SK-MEL-5 (cell line): ENCODE results near the gene SLITRK1. TPM values are rescaled to one million over a fixed set of nuclear protein-coding genes. Genes with fewer than 3 reads are reported as not detected.

ENCODE experiments used
- DNase-seq: peaks from one replicate; pipeline ENCODE4 v3.0.0-alpha.2; 2016; ENCODE audit warnings: low read depth, low spot score
- in situ Hi-C: cut with HindIII; loops from 2 replicates; pipeline ENCODE4 v1.10.0; 2016; ENCODE audit warnings: low sequenced_read_pairs, high pct_unique_total_duplicates, low pct_unique_long_range_greater_than_20kb
- total RNA-seq: library from RNA; depleted of rRNA; stranded (reverse); fragments of >200 nt; shearing (Covaris generic); gene quantifications from 2 replicates; pipeline ENCODE4 v1.2.3, GENCODE V29; 2014

SLITRK1 gene
- total RNA-seq, 1 experiment from 2014 or later, result 0.05 TPM

DNA sequence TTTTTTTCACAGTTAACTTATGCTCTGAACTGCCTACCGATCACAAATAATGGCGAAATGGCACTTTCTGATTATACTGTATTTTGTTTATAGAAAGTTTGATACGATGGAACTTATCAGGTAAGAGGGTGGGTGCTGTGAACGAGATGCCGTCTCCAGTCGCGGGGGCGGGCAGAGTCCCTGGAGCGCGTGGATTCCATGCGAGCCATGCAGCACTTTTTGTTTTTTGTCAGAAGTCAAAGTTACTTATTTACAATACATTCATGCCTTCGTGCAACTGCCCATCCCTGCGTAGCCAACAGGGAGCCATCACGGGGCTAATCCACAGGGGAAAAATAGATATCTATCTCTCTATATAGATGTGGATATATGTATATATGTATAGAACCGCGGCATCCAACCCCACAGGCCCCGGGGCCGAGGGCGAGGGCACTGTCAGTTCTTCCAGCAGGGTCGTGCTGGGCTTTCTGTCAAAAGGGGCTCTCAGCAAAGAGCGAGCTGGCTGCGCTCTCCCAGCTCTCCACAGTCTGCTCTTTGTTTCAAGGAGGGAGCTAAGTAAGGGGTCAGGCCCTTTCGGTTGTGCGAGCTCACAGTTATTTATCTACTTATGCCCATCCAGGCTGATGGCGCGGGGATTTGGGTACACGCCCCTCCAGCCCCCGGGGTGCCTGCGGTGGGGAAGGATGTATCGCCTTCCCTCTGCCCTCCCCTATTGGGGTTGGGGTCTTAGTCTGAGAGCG is 3.4 kb downstream of the SLITRK1 start:
- in situ Hi-C loops, result no loop called here
- DNase-seq, result no peak

DNA sequence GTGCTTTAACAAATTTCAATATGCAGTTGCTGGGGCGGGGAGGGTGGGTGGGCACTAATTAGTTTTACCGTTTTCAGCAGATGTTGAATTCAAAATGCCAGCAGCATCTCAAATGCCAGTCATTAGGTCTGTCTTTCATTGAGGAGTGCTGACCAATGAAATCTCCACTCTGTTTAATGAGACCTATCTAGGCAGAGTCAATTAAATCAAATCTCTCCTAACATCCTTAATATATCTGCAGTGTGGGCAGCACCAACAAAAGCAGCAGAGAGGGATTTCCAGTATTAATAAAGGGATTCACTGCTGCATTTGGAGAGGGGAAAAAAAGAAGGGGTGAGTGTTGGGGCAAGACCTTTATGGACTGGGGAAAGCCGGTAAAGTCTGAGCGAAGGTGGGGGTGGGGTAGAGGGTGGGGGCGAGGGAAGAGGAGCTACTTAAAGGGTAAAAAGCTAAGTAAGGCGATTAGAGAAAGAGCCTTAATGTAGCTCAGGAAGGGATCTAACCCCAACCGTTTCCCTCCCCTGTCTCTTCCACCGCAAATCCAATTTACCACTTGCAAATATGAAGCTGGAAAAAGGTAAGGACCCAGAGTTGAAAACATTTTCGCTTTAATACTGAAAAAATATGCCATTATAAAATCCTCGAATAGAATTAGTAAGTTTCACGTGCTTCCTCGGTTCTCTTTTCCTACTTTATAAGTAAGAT is 4.5 kb downstream of the SLITRK1 start:
- in situ Hi-C loops, result no loop called here
- no peak for DNase-seq

DNA sequence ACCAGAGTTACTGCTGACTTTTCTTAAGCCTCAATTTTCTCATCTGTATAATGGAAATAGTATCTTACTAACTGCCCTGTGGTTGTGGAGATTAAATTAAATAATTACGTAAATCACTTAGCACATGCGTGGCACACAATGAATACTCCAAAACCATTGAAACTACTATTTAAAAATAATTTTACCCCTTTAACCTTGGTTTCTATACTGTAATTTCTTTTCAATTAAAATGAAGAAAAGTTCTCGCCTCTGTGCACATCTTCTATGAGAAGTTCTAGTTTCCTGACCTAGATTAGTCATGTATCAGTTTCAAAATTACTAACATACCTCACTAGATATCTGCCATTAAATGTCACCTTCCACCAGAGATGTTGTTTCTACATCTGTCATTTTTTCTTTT is 5.7 kb downstream of the SLITRK1 start:
- in situ Hi-C loops, result no loop called here
- no peak for DNase-seq

DNA sequence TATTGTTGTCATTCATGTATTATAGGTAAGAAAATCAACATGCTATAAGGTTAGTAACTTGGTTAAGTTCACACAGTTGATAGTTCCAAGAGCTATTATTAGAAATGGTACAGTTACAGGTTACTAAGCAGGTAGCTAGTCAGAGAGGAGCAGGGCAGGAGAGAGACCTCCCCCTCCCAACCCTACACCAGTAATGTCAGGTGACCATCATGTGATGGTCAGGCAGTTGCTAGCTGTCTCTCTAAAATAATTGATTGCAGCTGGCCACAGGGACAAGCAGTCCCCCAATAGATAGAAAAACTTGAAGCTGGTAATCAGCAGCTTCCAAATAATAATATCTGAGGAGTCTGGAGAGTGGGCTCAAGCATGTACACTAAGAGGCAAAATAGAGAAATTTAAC is 14.6 kb downstream of the SLITRK1 start:
- DNase-seq, result no peak
- in situ Hi-C loops, result no loop called here

DNA sequence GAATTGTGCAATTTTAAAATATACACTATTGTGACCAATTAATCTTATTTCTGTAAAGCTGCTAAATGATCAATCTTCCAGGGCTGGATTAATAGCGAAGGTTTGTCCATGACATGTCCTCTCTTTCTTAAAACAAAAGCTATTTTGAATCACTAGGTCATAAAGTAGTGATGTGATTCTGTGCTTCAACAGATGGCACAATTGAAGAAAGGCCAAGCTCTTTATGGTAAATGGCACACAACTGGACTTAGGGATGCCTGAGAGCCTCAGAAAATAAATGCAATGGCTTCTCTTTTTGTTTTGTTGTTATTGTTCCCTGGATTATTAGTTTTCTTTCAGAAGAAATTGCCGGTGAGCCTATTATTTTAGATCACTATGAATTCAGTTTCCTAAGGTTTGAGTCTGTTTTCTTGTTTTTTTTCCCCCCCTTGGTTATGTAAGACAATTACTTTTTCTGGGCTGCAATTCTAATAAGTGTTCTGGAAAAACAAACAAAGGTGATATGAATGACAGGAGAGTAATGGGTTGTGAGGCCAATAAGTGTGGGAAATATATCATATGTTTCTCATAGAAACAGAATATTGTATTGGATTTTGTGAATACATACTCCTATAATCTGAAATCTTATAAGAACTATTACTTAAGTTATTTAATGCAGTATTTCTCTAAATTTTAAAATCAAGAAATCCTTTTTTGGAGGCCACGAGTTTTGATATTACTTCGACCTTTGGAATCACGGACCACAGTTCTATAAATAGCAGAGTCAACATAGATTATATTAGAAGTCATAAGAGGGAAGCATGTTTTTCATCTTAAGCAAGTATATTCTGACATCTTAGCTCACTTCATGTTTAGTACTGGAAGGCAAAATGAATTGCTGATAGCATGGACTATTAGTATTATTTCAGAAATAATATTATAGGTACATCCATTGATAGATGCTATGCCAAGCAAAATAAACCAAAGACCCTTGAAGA is 16.8 kb downstream of the SLITRK1 start:
- in situ Hi-C loops, result no loop called here
- no peak for DNase-seq

DNA sequence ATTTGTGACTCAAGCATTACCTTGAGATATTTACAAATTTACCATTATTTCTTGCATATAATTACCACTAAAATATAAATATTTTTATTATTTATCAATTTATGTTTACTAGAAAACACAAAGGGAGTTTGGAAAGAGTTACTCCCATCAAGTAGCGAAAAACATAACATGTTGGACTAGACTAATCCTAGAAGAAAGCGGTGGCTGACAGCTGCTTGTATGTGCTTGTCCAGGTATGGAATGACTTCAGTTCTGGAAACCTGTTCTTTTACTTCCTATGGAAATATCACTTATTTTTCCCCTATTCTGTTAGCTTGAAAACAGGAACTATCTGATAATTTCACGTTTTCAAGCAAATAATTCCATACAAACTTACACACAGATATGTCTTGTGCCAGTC is 28.5 kb downstream of the SLITRK1 start:
- DNase-seq, result no peak
- in situ Hi-C loops, result no loop called here

DNA sequence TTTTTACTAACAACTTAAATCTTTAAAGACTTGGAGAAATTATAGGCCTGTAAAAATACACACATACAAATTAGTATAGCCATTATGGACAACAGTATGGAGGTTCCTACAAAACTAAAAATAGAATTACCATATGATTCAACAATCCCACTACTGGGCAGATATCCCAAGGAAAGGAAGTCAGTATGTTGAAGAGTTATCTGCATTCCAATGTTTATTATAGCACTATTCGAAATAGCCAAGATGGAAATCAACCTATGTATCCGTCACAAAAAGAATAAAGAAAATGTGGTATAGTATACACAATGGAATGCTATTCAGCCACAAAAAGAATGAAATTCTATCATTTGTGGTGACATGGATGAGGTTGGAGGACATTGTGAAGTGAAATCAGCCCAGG is 37.2 kb downstream of the SLITRK1 start:
- no peak for DNase-seq
- in situ Hi-C loops, result no loop called here

DNA sequence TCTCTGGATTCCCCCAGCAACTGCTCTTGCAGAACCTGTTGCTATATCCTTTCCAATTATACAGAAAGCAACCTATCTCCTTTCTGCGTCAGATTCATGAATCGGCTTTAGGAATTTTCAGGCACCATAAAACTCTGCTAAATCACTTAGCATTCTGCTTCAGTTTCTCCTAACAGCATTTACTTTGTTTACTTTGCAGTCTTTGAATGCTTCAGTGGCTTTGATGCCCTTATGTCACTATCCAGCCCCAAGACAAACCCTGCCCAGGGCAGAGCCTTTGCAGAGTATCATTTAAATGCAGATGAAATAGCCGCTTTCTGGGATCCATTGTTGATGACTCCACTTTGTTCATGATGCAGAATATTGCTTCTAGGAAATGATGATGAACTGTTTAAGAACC is 43.1 kb downstream of the SLITRK1 start:
- in situ Hi-C loops, result no loop called here
- no peak for DNase-seq

DNA sequence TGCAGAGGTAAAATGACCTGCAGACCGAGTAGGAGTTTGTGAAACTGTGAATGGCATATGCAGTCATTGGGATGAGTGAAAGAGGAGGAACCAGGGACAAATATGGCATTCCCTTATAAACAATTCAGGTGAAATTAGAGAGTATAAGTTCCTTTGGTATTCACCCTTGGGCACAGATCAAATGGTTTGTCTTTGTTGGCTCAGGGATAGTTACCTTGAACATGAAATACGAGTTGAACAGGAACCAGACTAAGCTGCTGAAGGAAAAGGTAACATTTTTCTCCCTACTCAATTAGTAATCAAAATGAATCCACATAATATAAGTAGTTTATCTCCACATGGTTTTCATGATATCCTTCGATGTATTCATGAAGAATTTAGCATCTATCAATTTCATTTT is 50.5 kb downstream of the SLITRK1 start:
- DNase-seq, result no peak
- in situ Hi-C loops, result no loop called here

DNA sequence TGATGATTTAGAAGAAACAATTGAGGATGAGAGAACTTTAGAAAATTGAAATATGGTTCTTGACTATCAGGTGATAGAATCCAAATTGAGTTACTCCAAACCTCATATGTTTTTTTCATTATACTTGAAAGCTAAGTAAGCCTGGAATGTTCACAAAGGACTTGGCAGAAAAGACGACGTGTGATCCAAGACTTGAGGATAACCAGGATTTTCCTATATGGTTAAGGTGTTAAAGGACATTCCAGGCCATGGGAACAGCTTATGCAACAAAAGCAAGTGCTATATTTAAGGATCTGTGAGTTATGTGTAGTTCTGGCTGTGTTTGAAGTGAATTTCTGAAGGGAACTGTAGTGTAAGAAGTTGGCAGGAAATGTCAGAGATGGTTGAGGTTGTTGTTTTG is 52.5 kb downstream of the SLITRK1 start:
- no peak for DNase-seq
- in situ Hi-C loops, result no loop called here

DNA sequence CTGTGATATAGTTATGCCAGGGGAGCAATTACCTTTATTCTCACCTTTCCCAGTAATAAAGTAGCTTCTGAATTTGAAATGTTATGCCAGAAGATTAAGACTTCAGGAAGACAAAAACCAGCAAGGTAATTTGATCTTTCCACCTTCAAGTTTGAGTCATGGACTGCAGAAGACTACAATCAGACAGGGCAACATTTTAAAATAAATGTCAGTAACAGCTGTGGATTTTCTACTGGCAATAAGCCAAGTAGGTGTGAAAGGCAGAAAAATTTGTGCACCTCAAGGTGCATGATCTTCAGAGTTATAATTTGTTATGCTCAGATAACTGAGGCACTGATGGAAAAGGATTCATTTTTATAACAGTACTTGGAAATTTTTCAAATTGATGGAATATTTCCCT is 54.9 kb downstream of the SLITRK1 start:
- in situ Hi-C loops, result no loop called here
- no peak for DNase-seq
